H1 (cell line): ENCODE results near the gene TMEM179B. TPM values are rescaled to one million over a fixed set of nuclear protein-coding genes. Genes with fewer than 3 reads are reported as not detected.

Source experiments
- ATF2 ChIP-seq: IDR thresholded peaks from 2 replicates; pipeline ENCODE4 v1.6.1; 2012; ENCODE audit warnings: low read length, inconsistent platforms
- CHD1 ChIP-seq: IDR thresholded peaks from 2 replicates; pipeline ENCODE4 v1.6.1; 2012; ENCODE audit warnings: low read depth, low read length, improper control_type of control experiment
- CTBP2 ChIP-seq: IDR thresholded peaks from 2 replicates; pipeline ENCODE4 v1.7.0; 2011; ENCODE audit warnings: borderline replicate concordance, mild to moderate bottlenecking, moderate library complexity, mixed read lengths, low read length; ENCODE audit not compliant: insufficient read depth, insufficient read length
- CTCF ChIP-seq, 3 experiments: IDR thresholded peaks; 1 replicate in 2 of 3; 2 replicates in 1 of 3; pipeline versions ENCODE4 v1.5.1 to v1.6.1; 2011; ENCODE audit warnings: low read length in 3 of 3, mild to moderate bottlenecking in 3 of 3, inconsistent platforms in 2 of 3, low read depth in 1 of 3, moderate library complexity in 1 of 3; ENCODE audit not compliant: insufficient read depth in 1 of 3; ENCODE audit errors: control extremely low read depth in 1 of 3
- HDAC6 ChIP-seq: IDR thresholded peaks from one replicate; pipeline ENCODE4 v1.7.1; 2012; ENCODE audit warnings: low read depth, mild to moderate bottlenecking, inconsistent platforms, low read length, moderate library complexity
- KDM5A ChIP-seq: fragments of 200-600 bp; IDR thresholded peaks from 2 replicates; pipeline ENCODE4 v1.7.1; 2012; ENCODE audit warnings: mild to moderate bottlenecking, low read length, inconsistent platforms, mixed read lengths
- MAFK ChIP-seq: IDR thresholded peaks from 2 replicates; pipeline ENCODE4 v1.6.1; 2012; ENCODE audit warnings: low read depth, mild to moderate bottlenecking, improper control_type of control experiment, low read length
- POU5F1 ChIP-seq: IDR thresholded peaks from 2 replicates; pipeline ENCODE4 v1.6.1; 2011; ENCODE audit warnings: low read depth, mild to moderate bottlenecking, low read length, moderate library complexity
- SIX5 ChIP-seq: IDR thresholded peaks from 2 replicates; pipeline ENCODE4 v1.6.1; 2011; ENCODE audit warnings: mild to moderate bottlenecking, low read depth, low read length
- polyA plus RNA-seq, 7 experiments: library from polyadenylated mRNA; depleted of rRNA in 3 of 7; stranded (reverse) in 5 of 7; unstranded in 2 of 7; fragments of >200 nt in 5 of 7; fragments of 200-250 nt in 2 of 7; gene quantifications; 1 replicate in 5 of 7; 2 replicates in 1 of 7; 4 replicates in 1 of 7; pipeline versions ENCODE4 v1.2.1 to v1.2.3, GENCODE V29; 2011 to 2013; ENCODE audit warnings: missing spikeins in 2 of 7, mixed read lengths in 2 of 7
- total RNA-seq: library from RNA; stranded (reverse); fragmentation: NEBNext Ultra II Directional; extraction: Animal tissue kit (Norgen Biotek cat#: 25700); gene quantifications from 2 replicates; pipeline ENCODE4 v1.2.1, GENCODE V29; 2021

The TMEM179B gene
- total and polyA plus RNA-seq, 2 of the 8 experiments (the other 6 are each of a cell fraction or from before 2014, with no cell fraction given) = 18.6 to 62.2 TPM

- TF ChIP-seq HDAC6 (no peak), MAFK (no peak), CTCF (IDR thresholded peaks at IDR 0.05; ENCODE audit: control extremely low read depth in 1 of 3, insufficient read depth in 1 of 3, low read depth in 1 of 3, low read length in 3 of 3) (no peak), ATF2 (no peak), KDM5A (no peak), CTBP2 (no peak), POU5F1 (no peak), SIX5 (no peak), CHD1 (no peak)
These were observed 45.4 kb downstream of the TMEM179B start, which contains the start of gene TEX54 (continued) for GRCh38 chr11:62832336-62833234.
